ENCODE measurements around the gene SLC7A4. TPM values are rescaled to one million over a fixed set of nuclear protein-coding genes. Genes with fewer than 3 reads are reported as not detected.

SLC7A4 gene
- total and polyA plus RNA-seq, 10 of the 15 experiments (the other 5 are each of a cell fraction or from before 2014, with no cell fraction given): 0.06 to 0.25 (median 0.14) TPM; not detected in 6

DNA sequence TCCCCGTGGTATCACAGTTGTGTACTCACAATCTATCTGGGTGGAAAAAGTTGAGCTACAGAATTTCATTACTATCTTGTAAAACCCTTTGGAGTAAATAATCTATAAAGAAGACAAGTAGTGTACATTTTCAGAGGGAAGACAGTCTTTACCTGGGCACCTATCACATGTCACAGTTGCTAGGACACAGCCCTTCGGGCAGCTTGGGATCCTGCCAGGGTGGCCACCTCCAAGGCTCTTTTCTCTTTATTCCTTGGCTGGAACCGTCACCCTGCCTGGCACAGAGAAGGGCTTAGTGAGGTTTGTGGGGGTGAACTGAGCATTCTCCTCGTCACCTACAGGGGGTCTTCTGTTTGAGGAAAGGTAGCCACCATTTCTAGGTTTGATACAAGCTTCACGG, 37.0 kb upstream of the SLC7A4 start:
- no TSS peak for BruUV-seq (replicated peaks)
- ChIA-PET POLR2A (no interaction called here), RAD21 (ENCODE audit: unreplicated experiment) (no interaction called here), SMC1A (ENCODE audit: uncharacterized antibody, unreplicated experiment) (no interaction called here), CTCF (no interaction called here)
- H3K4me1 ChIP-seq (ENCODE audit: control insufficient read depth, insufficient read depth, low read length): peaks cover 5% of the 10 kb centered on the region
- intact Hi-C loops (cut with micrococcal nuclease; ENCODE audit: unreplicated experiment): no loop called here
- in situ Hi-C loops (cut with MboI): no loop called here
- DNase-seq (ENCODE audit: low read depth, low spot score): no peak
- H3K9ac ChIP-seq (ENCODE audit: control insufficient read depth, insufficient read depth, low read length): no peak overlapping the region
- H3K79me2 ChIP-seq (ENCODE audit: control insufficient read depth, insufficient read depth, low read length): no peaks in the 10 kb centered on the region
- H3K36me3 ChIP-seq (ENCODE audit: control insufficient read depth in 2 of 2, insufficient read depth in 2 of 2, low read length in 1 of 2): no peaks in the 10 kb centered on the region
- no peak for ATAC-seq
- no peaks in the 10 kb centered on the region; a peak in 1 of 4 replicates for H3K27me3 ChIP-seq (replicated peaks in 1 of 2; ENCODE audit: control insufficient read depth in 2 of 2, insufficient read depth in 2 of 2, low read length in 1 of 2)
- no peak overlapping the region for H3K27ac ChIP-seq (ENCODE audit: control insufficient read depth, insufficient read depth)
- no peak overlapping the region for H3K4me2 ChIP-seq (ENCODE audit: control insufficient read depth, insufficient read depth)
- no peaks in the 10 kb centered on the region for H3K9me3 ChIP-seq (replicated peaks; ENCODE audit: control insufficient read depth, insufficient read depth, low read length)
- H4K20me1 ChIP-seq (ENCODE audit: control insufficient read depth, insufficient read depth): no peaks in the 10 kb centered on the region
- no peak overlapping the region for H3K4me3 ChIP-seq
- TF ChIP-seq PML (IDR thresholded peaks at IDR 0.05; ENCODE audit: low read length): no peak
- no peak for TF ChIP-seq TCF7 (IDR thresholded peaks at IDR 0.05; ENCODE audit: borderline replicate concordance)
- no peak for TF ChIP-seq BMI1 (IDR thresholded peaks at IDR 0.05; ENCODE audit: borderline replicate concordance)
- no peak for TF ChIP-seq STAT1 (conservative IDR thresholded peaks at IDR 0.05)
- no peak for TF ChIP-seq ZSCAN29 (IDR thresholded peaks at IDR 0.05)
- TF ChIP-seq, protein P1, sequence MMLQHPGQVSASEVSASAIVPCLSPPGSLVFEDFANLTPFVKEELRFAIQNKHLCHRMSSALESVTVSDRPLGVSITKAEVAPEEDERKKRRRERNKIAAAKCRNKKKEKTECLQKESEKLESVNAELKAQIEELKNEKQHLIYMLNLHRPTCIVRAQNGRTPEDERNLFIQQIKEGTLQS (IDR thresholded peaks at IDR 0.05; ENCODE audit: borderline replicate concordance, extremely low read depth, low read depth, low read length): no peak
- TF ChIP-seq IRF4 (IDR thresholded peaks at IDR 0.05; ENCODE audit: low read depth, low read length): no peak
- TF ChIP-seq, protein P2, sequence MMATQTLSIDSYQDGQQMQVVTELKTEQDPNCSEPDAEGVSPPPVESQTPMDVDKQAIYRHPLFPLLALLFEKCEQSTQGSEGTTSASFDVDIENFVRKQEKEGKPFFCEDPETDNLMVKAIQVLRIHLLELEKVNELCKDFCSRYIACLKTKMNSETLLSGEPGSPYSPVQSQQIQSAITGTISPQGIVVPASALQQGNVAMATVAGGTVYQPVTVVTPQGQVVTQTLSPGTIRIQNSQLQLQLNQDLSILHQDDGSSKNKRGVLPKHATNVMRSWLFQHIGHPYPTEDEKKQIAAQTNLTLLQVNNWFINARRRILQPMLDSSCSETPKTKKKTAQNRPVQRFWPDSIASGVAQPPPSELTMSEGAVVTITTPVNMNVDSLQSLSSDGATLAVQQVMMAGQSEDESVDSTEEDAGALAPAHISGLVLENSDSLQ (IDR thresholded peaks at IDR 0.05): no peak
- no peak for TF ChIP-seq POLR2A (IDR thresholded peaks at IDR 0.05; ENCODE audit: low read depth, low read length)
- no peak for TF ChIP-seq TBL1XR1 (IDR thresholded peaks at IDR 0.05; ENCODE audit: low read depth, low read length)
- no peak for TF ChIP-seq POLR2AphosphoS2 (IDR thresholded peaks at IDR 0.05; ENCODE audit: low read depth, low read length)
- no peak for TF ChIP-seq CHD1 (IDR thresholded peaks at IDR 0.05; ENCODE audit: low read depth, low read length)
- TF ChIP-seq ZZZ3 (IDR thresholded peaks at IDR 0.05; ENCODE audit: control insufficient read depth, insufficient read length, low read depth): no peak
- H2AFZ ChIP-seq (ENCODE audit: control insufficient read depth, low read depth, low read length): no peak overlapping the region
- WGBS (ENCODE audit: insufficient coverage, insufficient replicate concordance, low lambda C conversion rate, missing lambda C conversion rate): 27% methylated on average over 5 of the region's 5 CpGs
- no peak for FAIRE-seq

All from GM12878 (cell line).